Measurements from ENCODE around the gene TMEM86A.
"Not testable (repeated sequence)": the region's sequence is repeated elsewhere in the genome, so short reads cannot be mapped to it uniquely, and the experiment has no call there.

TMEM86A gene

GRCh38 chr11:18669711-18670110, 28.9 kb upstream of the TMEM86A start:
- no peak overlapping the region for H3K27ac ChIP-seq
- TF ChIP-seq, protein P1, sequence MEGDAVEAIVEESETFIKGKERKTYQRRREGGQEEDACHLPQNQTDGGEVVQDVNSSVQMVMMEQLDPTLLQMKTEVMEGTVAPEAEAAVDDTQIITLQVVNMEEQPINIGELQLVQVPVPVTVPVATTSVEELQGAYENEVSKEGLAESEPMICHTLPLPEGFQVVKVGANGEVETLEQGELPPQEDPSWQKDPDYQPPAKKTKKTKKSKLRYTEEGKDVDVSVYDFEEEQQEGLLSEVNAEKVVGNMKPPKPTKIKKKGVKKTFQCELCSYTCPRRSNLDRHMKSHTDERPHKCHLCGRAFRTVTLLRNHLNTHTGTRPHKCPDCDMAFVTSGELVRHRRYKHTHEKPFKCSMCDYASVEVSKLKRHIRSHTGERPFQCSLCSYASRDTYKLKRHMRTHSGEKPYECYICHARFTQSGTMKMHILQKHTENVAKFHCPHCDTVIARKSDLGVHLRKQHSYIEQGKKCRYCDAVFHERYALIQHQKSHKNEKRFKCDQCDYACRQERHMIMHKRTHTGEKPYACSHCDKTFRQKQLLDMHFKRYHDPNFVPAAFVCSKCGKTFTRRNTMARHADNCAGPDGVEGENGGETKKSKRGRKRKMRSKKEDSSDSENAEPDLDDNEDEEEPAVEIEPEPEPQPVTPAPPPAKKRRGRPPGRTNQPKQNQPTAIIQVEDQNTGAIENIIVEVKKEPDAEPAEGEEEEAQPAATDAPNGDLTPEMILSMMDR (IDR thresholded peaks at IDR 0.05) = no peak
- no peak for TF ChIP-seq ZFX (IDR thresholded peaks at IDR 0.05; ENCODE audit: borderline replicate concordance)

GRCh38 chr11:18671246-18671645, 27.3 kb upstream of the TMEM86A start:
- H3K27ac ChIP-seq = no peak overlapping the region
- TF ChIP-seq, protein P1 (IDR thresholded peaks at IDR 0.05) = no peak
- TF ChIP-seq ZFX (IDR thresholded peaks at IDR 0.05; ENCODE audit: borderline replicate concordance) = no peak

DNA sequence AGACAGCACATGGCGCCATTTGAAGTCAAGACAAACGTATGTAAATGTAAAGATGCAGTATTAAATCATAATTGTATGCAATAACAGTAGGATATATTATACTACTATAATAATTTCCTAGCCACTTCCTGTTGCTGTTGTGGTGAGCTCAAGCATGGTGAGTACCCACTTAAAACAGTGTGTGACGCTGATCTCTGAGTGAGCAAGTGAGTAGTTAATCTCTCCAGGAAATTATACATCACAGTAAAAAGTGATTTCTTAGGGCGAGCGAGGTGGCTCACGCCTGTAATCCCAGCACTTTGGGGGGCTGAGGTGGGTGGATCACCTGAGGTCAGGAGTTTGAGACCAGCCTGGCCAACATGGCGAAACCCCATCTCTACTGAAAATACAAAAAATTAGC, 26.4 kb upstream of the TMEM86A start:
- not testable (repeated sequence) for H3K27ac ChIP-seq

- TF ChIP-seq, protein P1 (IDR thresholded peaks at IDR 0.05) = no peak
- no peak for TF ChIP-seq ZFX (IDR thresholded peaks at IDR 0.05; ENCODE audit: borderline replicate concordance)
- no peak overlapping the region for H3K27ac ChIP-seq
Measured at GRCh38 chr11:18676803-18677202, 21.8 kb upstream of the TMEM86A start.

GRCh38 chr11:18677560-18677959, 21.0 kb upstream of the TMEM86A start:
- TF ChIP-seq ZFX (IDR thresholded peaks at IDR 0.05; ENCODE audit: borderline replicate concordance) = no peak
- TF ChIP-seq, protein P1 (IDR thresholded peaks at IDR 0.05) = no peak
- H3K27ac ChIP-seq = no peak overlapping the region

DNA sequence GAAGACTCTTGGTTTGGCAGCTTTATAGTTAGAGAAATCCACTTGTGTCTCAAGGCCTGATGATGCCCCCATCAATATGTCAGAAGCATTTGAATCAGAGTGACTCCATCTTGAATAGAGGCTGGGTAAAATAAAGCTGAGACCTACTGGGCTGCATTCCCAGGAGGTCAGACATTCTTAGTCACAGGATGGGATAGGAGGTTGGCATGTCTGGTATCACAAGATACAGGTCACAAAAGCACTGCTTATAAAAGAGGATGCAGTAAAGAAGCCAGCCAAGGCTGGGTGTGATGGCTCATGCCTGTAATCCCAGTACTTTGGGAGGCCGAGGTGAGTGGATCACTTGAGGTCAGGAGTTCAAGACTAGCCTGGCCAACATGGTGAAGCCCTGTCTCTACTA, 16.6 kb upstream of the TMEM86A start:
- not testable (repeated sequence) for H3K27ac ChIP-seq

GRCh38 chr11:18682466-18682865, 16.1 kb upstream of the TMEM86A start:
- no peak for TF ChIP-seq ZFX (IDR thresholded peaks at IDR 0.05; ENCODE audit: borderline replicate concordance)
- TF ChIP-seq, protein P1 (IDR thresholded peaks at IDR 0.05) = no peak
- no peak overlapping the region for H3K27ac ChIP-seq

GRCh38 chr11:18684267-18684666, 14.3 kb upstream of the TMEM86A start:
- TF ChIP-seq, protein P1 (IDR thresholded peaks at IDR 0.05) = no peak
- TF ChIP-seq ZFX (IDR thresholded peaks at IDR 0.05; ENCODE audit: borderline replicate concordance) = no peak
- H3K27ac ChIP-seq = no peak overlapping the region

- not testable (repeated sequence) for H3K27ac ChIP-seq
Measured at GRCh38 chr11:18691467-18692140, 7.0 kb upstream of the TMEM86A start.

Measured in 22Rv1 (cell line).